SK-N-MC (cell line): Measurements from ENCODE around the gene LARP7.

Experiments used
- DNase-seq: peaks from one replicate; pipeline ENCODE4 v3.0.0-alpha.2; 2011; ENCODE audit warnings: low read depth, low spot score
- H3K27ac ChIP-seq: fragments of 200-600 bp; sonication (generic); 2 replicates; pipeline ENCODE4 v1.5.1; 2016; ENCODE audit warnings: mixed run types
- H3K36me3 ChIP-seq: fragments of 200-600 bp; sonication (generic); 2 replicates; pipeline ENCODE4 v1.6.1; 2017; ENCODE audit warnings: antibody characterized with exemption, low read length, mixed read lengths; ENCODE audit not compliant: insufficient read depth
- H3K4me3 ChIP-seq: fragments of 200-600 bp; sonication (generic); 2 replicates; pipeline ENCODE4 v1.5.1; 2016
- H3K9ac ChIP-seq: fragments of 200-600 bp; sonication (generic); 2 replicates; pipeline ENCODE4 v1.8.0; 2017; ENCODE audit warnings: mixed run types, mixed read lengths; ENCODE audit not compliant: insufficient read length
- H3K9me3 ChIP-seq: fragments of 200-600 bp; sonication (generic); 2 replicates; pipeline ENCODE4 v1.6.1; 2017; ENCODE audit warnings: low read depth, mild to moderate bottlenecking, antibody characterized with exemption, low read length, moderate library complexity, mixed read lengths
- EZH2 ChIP-seq: fragments of 200-600 bp; sonication (generic); IDR thresholded peaks from one replicate; pipeline ENCODE4 v1.6.1; 2017; ENCODE audit warnings: antibody characterized with exemption
- FOXP2 ChIP-seq: optimal IDR thresholded peaks from 2 replicates; pipeline ENCODE3; 2011; ENCODE audit warnings: mild to moderate bottlenecking, moderate library complexity; ENCODE audit not compliant: insufficient read depth; ENCODE audit errors: extremely low read length, control extremely low read depth
- POLR2AphosphoS5 ChIP-seq: IDR thresholded peaks from 2 replicates; pipeline ENCODE4 v1.6.1; 2012; ENCODE audit warnings: mild to moderate bottlenecking, low read depth, low read length, borderline replicate concordance

Gene LARP7

DNA sequence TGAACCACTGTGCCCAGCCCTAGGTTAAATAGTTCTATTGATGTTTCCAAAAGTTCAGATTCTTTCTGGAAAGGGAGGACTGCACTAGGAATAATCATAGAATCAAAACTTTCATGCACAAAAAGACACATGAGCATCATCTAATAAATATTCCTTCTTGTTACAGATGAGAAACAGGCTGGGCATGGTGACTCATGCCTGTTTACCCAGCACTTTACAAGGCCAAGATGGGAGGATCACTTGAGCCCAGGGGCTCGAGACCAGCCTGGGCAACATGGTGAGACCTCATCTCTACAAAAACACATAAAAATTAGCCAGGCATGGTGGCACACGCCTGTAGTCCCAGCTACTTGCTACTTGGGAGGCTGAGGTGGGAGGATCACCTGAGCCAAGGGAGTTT, 27.7 kb downstream of the LARP7 start:
- no peak overlapping the region for H3K4me3 ChIP-seq
- H3K9me3 ChIP-seq: no peaks in the 10 kb centered on the region
- TF ChIP-seq EZH2 (no peak), FOXP2 (no peak), POLR2AphosphoS5 (no peak)
- H3K27ac ChIP-seq: no peak overlapping the region
- DNase-seq: no peak
- H3K36me3 ChIP-seq: no peaks in the 10 kb centered on the region
- no peak overlapping the region for H3K9ac ChIP-seq

DNA sequence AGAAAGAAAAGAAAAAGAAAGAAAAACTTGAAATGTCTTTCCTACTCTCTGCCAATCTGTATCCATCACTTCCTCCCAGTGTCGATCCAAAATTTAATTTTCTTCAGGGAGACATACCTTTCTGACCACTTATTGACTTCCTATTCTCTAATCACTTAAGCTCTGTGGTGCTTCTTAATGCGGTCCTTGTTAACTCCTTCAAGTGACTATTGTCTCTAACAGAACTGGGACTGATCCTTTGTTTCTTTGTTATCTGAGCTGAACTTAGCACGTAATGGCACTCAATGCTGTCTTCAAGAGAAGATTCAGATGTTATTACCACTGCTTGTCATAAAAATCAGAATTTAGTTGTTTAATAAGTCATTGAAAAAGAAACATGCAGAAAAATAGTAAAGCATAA, 31.2 kb downstream of the LARP7 start:
- DNase-seq: no peak
- TF ChIP-seq POLR2AphosphoS5: no peak
- TF ChIP-seq FOXP2: no peak
- no peak for TF ChIP-seq EZH2
- no peak overlapping the region for H3K4me3 ChIP-seq
- no peaks in the 10 kb centered on the region for H3K36me3 ChIP-seq
- no peak overlapping the region for H3K9ac ChIP-seq
- no peak overlapping the region for H3K27ac ChIP-seq
- H3K9me3 ChIP-seq: no peaks in the 10 kb centered on the region

DNA sequence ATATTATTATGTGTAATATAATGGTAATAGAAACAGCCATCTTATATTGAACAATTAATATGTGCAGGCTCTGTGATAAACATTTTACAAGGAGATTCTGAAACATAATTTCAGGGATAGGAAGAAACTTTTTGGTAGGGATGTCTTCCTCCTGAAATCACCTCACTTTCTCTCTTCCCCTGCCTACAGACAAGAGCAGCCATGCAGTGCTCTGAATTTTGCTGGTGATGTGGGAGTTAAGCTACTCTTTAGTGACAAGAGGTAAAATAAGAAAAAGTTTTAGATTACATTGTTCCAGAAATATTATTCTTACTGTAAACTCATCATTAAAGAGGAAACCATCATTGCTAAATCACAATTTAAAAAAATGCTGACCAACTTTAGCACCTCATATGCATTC, 36.1 kb downstream of the LARP7 start:
- Histone ChIP-seq H3K4me3 (no peak overlapping the region), H3K36me3 (no peaks in the 10 kb centered on the region), H3K27ac (no peak overlapping the region), H3K9me3 (no peaks in the 10 kb centered on the region), H3K9ac (no peak overlapping the region)
- TF ChIP-seq EZH2 (no peak), FOXP2 (no peak), POLR2AphosphoS5 (no peak)
- no peak for DNase-seq

GRCh38 chr4:112673686-112674085, 36.7 kb downstream of the LARP7 start:
- Histone ChIP-seq H3K9me3 (no peaks in the 10 kb centered on the region), H3K36me3 (no peaks in the 10 kb centered on the region), H3K27ac (no peak overlapping the region), H3K9ac (no peak overlapping the region), H3K4me3 (no peak overlapping the region)
- TF ChIP-seq POLR2AphosphoS5: no peak
- no peak for TF ChIP-seq EZH2
- no peak for TF ChIP-seq FOXP2
- DNase-seq: no peak

DNA sequence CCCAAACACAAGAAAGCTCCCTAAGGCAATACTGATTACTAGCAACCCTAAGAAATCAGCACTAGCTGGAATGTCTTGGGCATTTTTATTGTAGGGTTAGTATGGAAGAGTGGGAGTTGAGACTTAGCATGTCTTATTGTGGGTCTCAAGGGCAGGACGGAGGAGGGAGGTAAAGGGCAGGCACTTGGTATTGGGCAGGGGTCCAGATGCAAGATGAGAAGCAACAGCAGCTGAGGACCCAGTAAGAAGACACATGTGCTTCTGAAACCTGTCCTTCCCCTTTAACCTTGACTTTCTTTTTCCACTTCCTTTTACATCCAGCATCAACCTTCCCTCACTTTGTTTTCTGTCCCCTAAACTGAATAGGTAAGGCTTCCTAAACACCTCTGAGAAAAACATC, 37.4 kb downstream of the LARP7 start:
- TF ChIP-seq FOXP2: no peak
- Histone ChIP-seq H3K36me3 (no peaks in the 10 kb centered on the region), H3K4me3 (no peak overlapping the region), H3K9ac (no peak overlapping the region), H3K9me3 (no peaks in the 10 kb centered on the region), H3K27ac (no peak overlapping the region)
- no peak for DNase-seq

DNA sequence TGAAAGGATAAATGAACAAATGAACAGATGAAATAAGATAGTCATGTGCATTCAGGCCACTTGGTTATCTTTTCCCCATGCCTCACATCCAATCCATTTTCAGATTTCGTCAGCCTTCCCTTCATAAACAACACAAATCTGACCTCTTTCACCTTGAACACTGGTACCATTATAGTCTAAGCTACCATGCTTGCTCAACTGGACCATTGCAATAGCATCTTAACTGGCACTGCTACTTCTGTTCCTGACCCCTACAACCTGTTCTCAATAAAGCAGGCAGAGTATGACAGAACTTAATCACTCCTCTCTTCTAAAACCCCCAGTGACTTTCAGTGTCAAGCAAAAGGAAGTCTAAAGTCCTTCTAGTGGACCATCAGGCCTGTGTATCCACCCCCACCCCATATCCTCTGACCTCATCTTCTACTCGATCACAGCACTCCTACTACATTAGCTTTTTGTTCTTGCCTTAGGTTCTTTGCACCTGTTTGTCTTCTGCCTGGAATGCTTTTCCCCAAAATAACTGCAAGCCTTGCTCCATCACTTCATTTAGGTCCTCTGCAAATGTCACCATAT, 40.7 kb downstream of the LARP7 start:
- no peak overlapping the region for H3K4me3 ChIP-seq
- no peak overlapping the region for H3K9ac ChIP-seq
- TF ChIP-seq EZH2 (no peak), POLR2AphosphoS5 (no peak), FOXP2 (no peak)
- no peaks in the 10 kb centered on the region for H3K9me3 ChIP-seq
- no peak overlapping the region for H3K27ac ChIP-seq
- H3K36me3 ChIP-seq: no peaks in the 10 kb centered on the region
- no peak for DNase-seq

GRCh38 chr4:112680996-112681395, 44.1 kb downstream of the LARP7 start:
- no peak overlapping the region for H3K9ac ChIP-seq
- TF ChIP-seq POLR2AphosphoS5 (no peak), FOXP2 (no peak), EZH2 (no peak)
- H3K4me3 ChIP-seq: no peak overlapping the region
- no peaks in the 10 kb centered on the region for H3K9me3 ChIP-seq
- no peak overlapping the region for H3K27ac ChIP-seq
- DNase-seq: no peak
- no peaks in the 10 kb centered on the region for H3K36me3 ChIP-seq

GRCh38 chr4:112693507-112693906, 56.6 kb downstream of the LARP7 start:
- Histone ChIP-seq H3K4me3 (no peak overlapping the region), H3K9ac (no peak overlapping the region), H3K36me3 (no peaks in the 10 kb centered on the region)

DNA sequence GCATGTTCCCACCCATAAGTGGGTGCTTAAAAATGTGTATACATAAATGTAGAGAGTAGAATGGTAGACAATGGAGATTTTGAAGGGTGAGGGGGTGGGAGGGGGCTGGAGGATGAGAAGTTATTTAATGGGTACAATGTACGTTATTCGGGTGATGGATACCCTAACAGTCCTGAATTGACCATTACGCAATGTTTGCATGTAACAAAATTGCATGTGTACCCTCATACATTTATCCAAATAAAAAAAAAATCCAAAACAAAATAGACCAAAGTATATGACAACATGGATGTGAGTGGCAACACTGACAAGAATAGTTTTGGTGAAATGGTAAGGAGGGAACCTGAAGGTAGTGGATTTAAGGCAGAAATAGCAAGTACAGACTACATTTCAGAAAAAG, 63.7 kb downstream of the LARP7 start:
- no peaks in the 10 kb centered on the region for H3K36me3 ChIP-seq
- no peak overlapping the region for H3K4me3 ChIP-seq
- H3K27ac ChIP-seq: no peak overlapping the region
- H3K9me3 ChIP-seq: no peaks in the 10 kb centered on the region
- no peak overlapping the region for H3K9ac ChIP-seq
- TF ChIP-seq EZH2 (no peak), POLR2AphosphoS5 (no peak), FOXP2 (no peak)
- no peak for DNase-seq

More at GRCh38 chr4:112693507-112693906, 56.6 kb downstream of the LARP7 start:
- no peak for DNase-seq
- H3K27ac ChIP-seq: no peak overlapping the region
- TF ChIP-seq EZH2 (no peak), POLR2AphosphoS5 (no peak), FOXP2 (no peak)
- no peaks in the 10 kb centered on the region for H3K9me3 ChIP-seq
